Body of pancreas (tissue), 4 donors: ENCODE measurements around the gene ULBP1.

ENCODE experiments used
- CTCF ChIP-seq, 7 experiments: fragments of 450-650 bp in 4 of 7; fragments of 200-600 bp in 3 of 7; sonication (generic) in 3 of 7; IDR thresholded peaks; one replicate each; pipeline ENCODE4 v1.5.1; 2016 to 2019; ENCODE audit warnings: antibody characterized with exemption in 7 of 7
- POLR2A ChIP-seq, 3 donors: fragments of 450-650 bp; IDR thresholded peaks; one replicate each; pipeline ENCODE4 v1.6.1; 2016; ENCODE audit warnings: antibody characterized with exemption in 3 of 3, mild to moderate bottlenecking in 2 of 3

DNA sequence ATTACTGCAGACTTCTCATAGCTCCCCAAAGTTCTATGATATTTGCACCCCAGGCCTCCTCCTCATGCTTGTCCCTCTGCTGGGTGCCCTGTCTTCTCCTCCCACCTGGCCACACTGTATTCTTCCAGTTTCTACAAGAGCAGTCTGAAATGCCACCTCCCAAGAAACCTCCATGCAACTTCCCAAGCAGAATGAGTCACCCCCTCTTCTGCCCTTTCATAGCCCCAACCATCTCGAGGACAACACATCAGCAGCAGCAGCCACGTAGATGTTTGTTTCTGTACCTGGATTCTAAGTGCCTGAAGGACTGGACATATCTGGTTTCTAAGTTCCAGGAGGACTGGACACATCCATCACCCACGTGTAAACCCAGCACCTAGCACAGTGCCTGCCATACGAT is 28.5 kb upstream of the ULBP1 start:
- TF ChIP-seq CTCF (IDR thresholded peaks at IDR 0.05) (no peak), POLR2A (IDR thresholded peaks at IDR 0.05) (no peak)
